Trophoblast cell (in vitro differentiated cells and primary cell): ENCODE results near the gene PCDHB14.
"Not testable (repeated sequence)": the region's sequence is repeated elsewhere in the genome, so short reads cannot be mapped to it uniquely, and the experiment has no call there.

Experiments
- DNase-seq, 2 donors: peaks; one replicate each; pipeline ENCODE4 v3.0.0-alpha.2; 2016
- H2AFZ ChIP-seq: 2 replicates; pipeline ENCODE4 v1.6.1; 2013; ENCODE audit warnings: low read length, moderate library complexity, mild to moderate bottlenecking; ENCODE audit not compliant: insufficient read depth, poor library complexity
- H2AK5ac ChIP-seq: 2 replicates; pipeline ENCODE4 v1.6.1; 2013; ENCODE audit warnings: mild to moderate bottlenecking, low read length
- H2BK120ac ChIP-seq: 2 replicates; pipeline ENCODE4 v1.6.1; 2013; ENCODE audit warnings: low read length, mild to moderate bottlenecking, moderate library complexity; ENCODE audit not compliant: insufficient read depth, poor library complexity
- H2BK12ac ChIP-seq: 2 replicates; pipeline ENCODE4 v1.6.1; 2013; ENCODE audit warnings: mild to moderate bottlenecking, low read length, moderate library complexity
- H2BK5ac ChIP-seq: 2 replicates; pipeline ENCODE4 v1.6.1; 2013; ENCODE audit warnings: low read length, low read depth, moderate library complexity, mild to moderate bottlenecking; ENCODE audit not compliant: poor library complexity
- H3K14ac ChIP-seq: 2 replicates; pipeline ENCODE4 v1.6.1; 2013; ENCODE audit warnings: mild to moderate bottlenecking, low read length
- H3K18ac ChIP-seq: 2 replicates; pipeline ENCODE4 v1.6.1; 2013; ENCODE audit warnings: mild to moderate bottlenecking, low read length
- H3K23ac ChIP-seq: 2 replicates; pipeline ENCODE4 v1.6.1; 2013; ENCODE audit warnings: low read length
- H3K27ac ChIP-seq: 2 replicates; pipeline ENCODE4 v1.5.1; 2013; ENCODE audit warnings: low read depth, mild to moderate bottlenecking, inconsistent platforms, low read length, moderate library complexity
- H3K27me3 ChIP-seq: 2 replicates; pipeline ENCODE4 v1.6.1; 2013; ENCODE audit warnings: inconsistent platforms, mild to moderate bottlenecking, low read length, moderate library complexity; ENCODE audit not compliant: insufficient read depth
- H3K36me3 ChIP-seq, 2 experiments: 1 replicate in 1 of 2; 2 replicates in 1 of 2; pipeline ENCODE4 v1.6.1; 2013; ENCODE audit warnings: low read length in 2 of 2, mild to moderate bottlenecking in 2 of 2, moderate library complexity in 1 of 2; ENCODE audit not compliant: insufficient read depth in 2 of 2, control insufficient read depth in 1 of 2
- H3K4ac ChIP-seq: 2 replicates; pipeline ENCODE4 v1.6.1; 2013; ENCODE audit warnings: low read depth, mild to moderate bottlenecking, low read length, moderate library complexity
- H3K4me1 ChIP-seq, 2 experiments: 1 replicate in 1 of 2; 2 replicates in 1 of 2; pipeline ENCODE4 v1.6.1; 2013; ENCODE audit warnings: low read length in 2 of 2, mild to moderate bottlenecking in 2 of 2, moderate library complexity in 1 of 2; ENCODE audit not compliant: insufficient read depth in 2 of 2, control insufficient read depth in 1 of 2
- H3K4me2 ChIP-seq: 2 replicates; pipeline ENCODE4 v1.6.1; 2013; ENCODE audit warnings: inconsistent platforms, mild to moderate bottlenecking, low read length, moderate library complexity
- H3K4me3 ChIP-seq: 2 replicates; pipeline ENCODE4 v1.5.1; 2013; ENCODE audit warnings: mild to moderate bottlenecking, low read depth, low read length, inconsistent platforms
- H3K79me1 ChIP-seq: one replicate; pipeline ENCODE4 v1.6.1; 2013; ENCODE audit warnings: low read length
- H3K79me2 ChIP-seq: 2 replicates; pipeline ENCODE4 v1.6.1; 2013; ENCODE audit warnings: low read length, mild to moderate bottlenecking; ENCODE audit not compliant: control insufficient read depth, insufficient read depth, poor library complexity
- H3K9ac ChIP-seq: 2 replicates; pipeline ENCODE4 v1.6.1; 2013; ENCODE audit warnings: mild to moderate bottlenecking, low read length
- H3K9me3 ChIP-seq: 2 replicates; pipeline ENCODE4 v1.6.1; 2013; ENCODE audit warnings: low read depth, mild to moderate bottlenecking, control low read depth, inconsistent platforms, low read length; ENCODE audit not compliant: insufficient read depth
- H4K12ac ChIP-seq: 2 replicates; pipeline ENCODE4 v1.6.1; 2013; ENCODE audit warnings: low read depth, mild to moderate bottlenecking, low read length, moderate library complexity
- H4K8ac ChIP-seq: 2 replicates; pipeline ENCODE4 v1.6.1; 2013; ENCODE audit warnings: low read depth, mild to moderate bottlenecking, low read length, moderate library complexity
- H4K91ac ChIP-seq: one replicate; pipeline ENCODE4 v1.6.1; 2013; ENCODE audit warnings: low read depth, mild to moderate bottlenecking, low read length, moderate library complexity
- WGBS: extraction: QIAGEN DNeasy Blood & Tissue Kit; methylation state at CpG from one replicate; pipeline ENCODE4 v1.1.7; 2013; ENCODE audit warnings: missing lambda C conversion rate; ENCODE audit not compliant: insufficient read length, insufficient coverage; ENCODE audit errors: extremely low coverage; 5-methylcytosine and 5-hydroxymethylcytosine counted together

PCDHB14 gene

DNA sequence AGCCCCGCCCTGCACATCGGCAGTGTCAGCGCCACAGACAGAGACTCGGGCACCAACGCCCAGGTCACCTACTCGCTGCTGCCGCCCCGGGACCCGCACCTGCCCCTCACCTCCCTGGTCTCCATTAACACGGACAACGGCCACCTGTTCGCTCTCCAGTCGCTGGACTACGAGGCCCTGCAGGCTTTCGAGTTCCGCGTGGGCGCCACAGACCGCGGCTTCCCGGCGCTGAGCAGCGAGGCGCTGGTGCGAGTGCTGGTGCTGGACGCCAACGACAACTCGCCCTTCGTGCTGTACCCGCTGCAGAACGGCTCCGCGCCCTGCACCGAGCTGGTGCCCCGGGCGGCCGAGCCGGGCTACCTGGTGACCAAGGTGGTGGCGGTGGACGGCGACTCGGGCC lies 23.8 kb downstream of the PCDHB14 start:
- not testable (repeated sequence) for H3K36me3 ChIP-seq, H3K79me1 ChIP-seq, H2AFZ ChIP-seq, H3K4me1 ChIP-seq, H3K4ac ChIP-seq, DNase-seq, H3K27ac ChIP-seq, H2BK120ac ChIP-seq, H3K4me2 ChIP-seq, H3K23ac ChIP-seq, H4K12ac ChIP-seq, H3K14ac ChIP-seq, H3K27me3 ChIP-seq, H3K9ac ChIP-seq, H3K4me3 ChIP-seq, H3K18ac ChIP-seq, H2BK12ac ChIP-seq, H2AK5ac ChIP-seq, H2BK5ac ChIP-seq, H3K79me2 ChIP-seq, H4K91ac ChIP-seq, H4K8ac ChIP-seq
- peaks cover 14% of the 10 kb centered on the region for H3K9me3 ChIP-seq
- WGBS = no CpG with 5 or more reads among the region's 42 CpGs

GRCh38 chr5:141247434-141247833 lies 24.3 kb downstream of the PCDHB14 start:
- not testable (repeated sequence) for H4K8ac ChIP-seq, DNase-seq, H3K4ac ChIP-seq, H3K36me3 ChIP-seq, H2BK5ac ChIP-seq, H3K9ac ChIP-seq, H2BK120ac ChIP-seq, H2BK12ac ChIP-seq, H4K91ac ChIP-seq, H2AK5ac ChIP-seq, H3K4me2 ChIP-seq, H3K4me1 ChIP-seq, H3K27ac ChIP-seq, H3K23ac ChIP-seq, H4K12ac ChIP-seq, H3K14ac ChIP-seq, H3K4me3 ChIP-seq, H3K27me3 ChIP-seq, H3K79me1 ChIP-seq, H2AFZ ChIP-seq, H3K18ac ChIP-seq, H3K79me2 ChIP-seq
- WGBS = no CpG with 5 or more reads among the region's 34 CpGs
- peaks cover 14% of the 10 kb centered on the region for H3K9me3 ChIP-seq

GRCh38 chr5:141250576-141250975 lies 27.4 kb downstream of the PCDHB14 start:
- no peak overlapping the region for H2BK5ac ChIP-seq
- no peak overlapping the region for H4K12ac ChIP-seq
- peaks cover 4 to 8% of the 10 kb centered on the region in 2 experiments for H3K36me3 ChIP-seq
- H4K91ac ChIP-seq = no peak overlapping the region
- no peak overlapping the region for H2BK12ac ChIP-seq
- no peak overlapping the region for H2BK120ac ChIP-seq
- no peak overlapping the region for H3K18ac ChIP-seq
- no peak overlapping the region for H3K14ac ChIP-seq
- DNase-seq = no peak
- H3K79me2 ChIP-seq = no peaks in the 10 kb centered on the region
- no peak overlapping the region for H2AFZ ChIP-seq
- no peak overlapping the region for H4K8ac ChIP-seq
- H3K27me3 ChIP-seq = no peaks in the 10 kb centered on the region
- H3K23ac ChIP-seq = no peak overlapping the region
- H2AK5ac ChIP-seq = no peak overlapping the region
- H3K79me1 ChIP-seq = no peaks in the 10 kb centered on the region
- H3K9me3 ChIP-seq = peaks cover 12% of the 10 kb centered on the region
- no peak overlapping the region for H3K9ac ChIP-seq
- no peak overlapping the region for H3K4ac ChIP-seq
- H3K4me2 ChIP-seq = no peak overlapping the region
- no peaks in the 10 kb centered on the region for H3K4me1 ChIP-seq
- H3K27ac ChIP-seq = no peak overlapping the region
- no peak overlapping the region for H3K4me3 ChIP-seq

DNA sequence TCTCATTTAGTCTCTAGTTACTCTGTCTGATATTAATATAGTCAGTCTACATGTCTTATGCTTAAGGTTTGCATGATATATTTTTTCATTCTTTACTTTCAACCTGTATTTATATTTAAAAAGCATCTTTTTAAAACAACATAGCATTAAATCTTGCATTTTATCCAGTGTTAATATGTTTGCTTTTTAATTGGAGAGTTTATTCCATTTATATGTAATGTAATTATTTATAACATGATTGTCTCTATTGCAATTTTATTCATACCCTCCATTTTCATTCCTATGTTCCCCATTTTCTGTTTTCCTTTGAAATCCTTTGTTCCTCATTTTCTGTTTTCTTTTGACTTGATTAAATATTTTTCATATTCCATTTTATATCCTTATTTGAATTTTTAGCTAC lies 35.3 kb downstream of the PCDHB14 start:
- Histone ChIP-seq H3K27me3 (no peaks in the 10 kb centered on the region), H2AK5ac (no peak overlapping the region), H3K36me3 (no peaks in the 10 kb centered on the region), H3K4me2 (no peak overlapping the region), H3K4ac (no peak overlapping the region), H3K23ac (no peak overlapping the region), H3K9me3 (peaks cover 8% of the 10 kb centered on the region), H4K12ac (no peak overlapping the region), H3K27ac (no peak overlapping the region), H2BK5ac (no peak overlapping the region), H3K79me2 (no peaks in the 10 kb centered on the region), H3K4me1 (no peaks in the 10 kb centered on the region), H2BK120ac (no peak overlapping the region), H4K91ac (no peak overlapping the region), H3K18ac (no peak overlapping the region), H4K8ac (no peak overlapping the region), H3K79me1 (no peaks in the 10 kb centered on the region), H2AFZ (no peak overlapping the region), H3K9ac (no peak overlapping the region), H2BK12ac (no peak overlapping the region), H3K14ac (no peak overlapping the region), H3K4me3 (no peak overlapping the region)
- no peak for DNase-seq

DNA sequence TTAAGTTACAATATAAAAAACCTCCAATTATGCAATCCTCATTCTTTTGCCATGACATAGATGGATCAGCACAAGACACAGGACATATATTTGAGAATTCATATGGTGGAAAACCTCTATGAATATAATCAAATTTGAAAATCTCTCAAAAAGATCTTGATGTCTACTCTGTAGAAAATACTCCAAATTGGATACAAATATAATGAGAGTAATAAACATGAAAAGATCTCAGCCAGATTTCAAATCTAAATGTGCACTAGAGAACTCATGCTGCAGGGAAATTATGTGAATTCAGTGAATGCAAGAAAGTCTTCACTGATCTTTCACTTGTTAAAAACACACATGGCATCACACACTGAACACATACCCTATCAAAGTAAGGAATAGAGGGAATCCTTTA lies 35.8 kb downstream of the PCDHB14 start:
- Histone ChIP-seq H3K23ac (no peak overlapping the region), H2BK5ac (no peak overlapping the region), H3K27me3 (no peaks in the 10 kb centered on the region), H3K79me2 (no peaks in the 10 kb centered on the region), H2BK12ac (no peak overlapping the region), H2AK5ac (no peak overlapping the region), H4K8ac (no peak overlapping the region), H3K9me3 (peaks cover 8% of the 10 kb centered on the region), H3K9ac (no peak overlapping the region), H3K27ac (no peak overlapping the region), H2AFZ (no peak overlapping the region), H4K91ac (no peak overlapping the region), H3K4me3 (no peak overlapping the region), H3K4ac (no peak overlapping the region), H3K4me2 (no peak overlapping the region), H3K79me1 (no peaks in the 10 kb centered on the region), H3K18ac (no peak overlapping the region), H4K12ac (no peak overlapping the region), H3K14ac (no peak overlapping the region), H3K36me3 (no peaks in the 10 kb centered on the region), H2BK120ac (no peak overlapping the region), H3K4me1 (no peaks in the 10 kb centered on the region)
- DNase-seq = no peak
